Mammary epithelial cell (primary cell): ENCODE results near the gene DAB2.

ENCODE experiments used
- CTCF ChIP-seq, 2 donors: IDR thresholded peaks in 1 of 2; conservative IDR thresholded peaks in 1 of 2; 2 replicates each; pipeline ENCODE4 v1.5.1; 2011 to 2012; ENCODE audit warnings: inconsistent platforms in 2 of 2, low read length in 2 of 2, mild to moderate bottlenecking in 2 of 2, control low read depth in 1 of 2, low read depth in 1 of 2; ENCODE audit not compliant: insufficient read depth in 1 of 2; ENCODE audit errors: extremely low read depth in 1 of 2
- EZH2 ChIP-seq: IDR thresholded peaks from 2 replicates; pipeline ENCODE4 v1.6.1; 2012; ENCODE audit warnings: low read length, inconsistent platforms, borderline replicate concordance

GRCh38 chr5:39422036-39422606, 2.7 kb downstream of the DAB2 start:
- TF ChIP-seq EZH2 (no peak), CTCF (conservative IDR thresholded peaks at IDR 0.05 in 1 of 2, IDR thresholded peaks at IDR 0.05 in 1 of 2; ENCODE audit: extremely low read depth in 1 of 2, insufficient read depth in 1 of 2, low read depth in 1 of 2, low read length in 2 of 2) (no peak)
